Posterior vena cava (tissue), 2 donors: ENCODE measurements around the gene ARHGAP44. TPM values are rescaled to one million over a fixed set of nuclear protein-coding genes. Genes with fewer than 3 reads are reported as not detected.
"Not testable (repeated sequence)": the region's sequence is repeated elsewhere in the genome, so short reads cannot be mapped to it uniquely, and the experiment has no call there.

Experiments used
- DNase-seq: peaks from one replicate; pipeline ENCODE4 v3.0.0-alpha.2; 2020; ENCODE audit warnings: low spot score
- intact Hi-C, 2 donors: fragments of 100-400 bp; cut with DNase I; formaldehyde crosslinking; loops; one replicate each; pipeline versions ENCODE4 v1.14.1 to v1.14.2; 2022 to 2023
- total RNA-seq, 2 donors: library from RNA; stranded (reverse); fragmentation: NEBNext Ultra II Directional; extraction: Animal tissue kit (Norgen Biotek cat#: 25700); gene quantifications; one replicate each; pipeline ENCODE4 v1.2.1, GENCODE V29; 2021
- donor health status: DM: yes; HTN: yes; CAD: no.
- donor health status: DM: yes; HTN: yes; CAD: no.

The ARHGAP44 gene
- total RNA-seq, 2 donors from 2014 or later = 4.2 to 6.0 TPM

- no peak for DNase-seq
- intact Hi-C loops = no loop called here
Observed at GRCh38 chr17:12877953-12878669, 88.8 kb downstream of the ARHGAP44 start.

- intact Hi-C loops, DNase-seq: not testable (repeated sequence)
Observed at GRCh38 chr17:12879096-12879495, 89.8 kb downstream of the ARHGAP44 start.

- no peak for DNase-seq
- intact Hi-C loops = no loop called here
Observed at GRCh38 chr17:12883472-12883871, 94.2 kb downstream of the ARHGAP44 start.

- intact Hi-C loops = no loop called here
- no peak for DNase-seq
Observed at GRCh38 chr17:12887088-12887487, 97.8 kb downstream of the ARHGAP44 start.

- no peak for DNase-seq
- intact Hi-C loops = no loop called here
Observed at GRCh38 chr17:12896180-12896785, 107.0 kb downstream of the ARHGAP44 start.

- no peak for DNase-seq
- intact Hi-C loops = no loop called here
Observed at GRCh38 chr17:12898110-12898509, 108.8 kb downstream of the ARHGAP44 start.

GRCh38 chr17:12899604-12900003, 110.3 kb downstream of the ARHGAP44 start:
- intact Hi-C loops = no loop called here
- no peak for DNase-seq

GRCh38 chr17:12900474-12900873, 111.2 kb downstream of the ARHGAP44 start:
- intact Hi-C loops = no loop called here
- no peak for DNase-seq

- intact Hi-C loops = no loop called here
Observed at GRCh38 chr17:12902046-12902445, 112.7 kb downstream of the ARHGAP44 start.

GRCh38 chr17:12907477-12907876, 118.2 kb downstream of the ARHGAP44 start:
- no peak for DNase-seq
- intact Hi-C loops = no loop called here

More at GRCh38 chr17:12902046-12902445, 112.7 kb downstream of the ARHGAP44 start:
- no peak for DNase-seq

GRCh38 chr17:12909046-12909445, 119.7 kb downstream of the ARHGAP44 start:
- intact Hi-C loops = no loop called here
- DNase-seq = no peak

- intact Hi-C loops = no loop called here
- DNase-seq = no peak
Observed at GRCh38 chr17:12909511-12909910, 120.2 kb downstream of the ARHGAP44 start.

GRCh38 chr17:12911239-12911638, 121.9 kb downstream of the ARHGAP44 start:
- intact Hi-C loops = no loop called here
- no peak for DNase-seq

- intact Hi-C loops = no loop called here
- DNase-seq = no peak
Observed at GRCh38 chr17:12917399-12917798, 128.1 kb downstream of the ARHGAP44 start.

GRCh38 chr17:12918142-12918541, 128.8 kb downstream of the ARHGAP44 start:
- DNase-seq = no peak
- intact Hi-C loops = no loop called here

- DNase-seq = no peak
- intact Hi-C loops = no loop called here
Observed at GRCh38 chr17:12922120-12922519, 132.8 kb downstream of the ARHGAP44 start.

GRCh38 chr17:12924614-12925013, 135.3 kb downstream of the ARHGAP44 start:
- intact Hi-C loops = no loop called here
- no peak for DNase-seq

- DNase-seq = no peak
Observed at GRCh38 chr17:12927001-12927400, 137.7 kb downstream of the ARHGAP44 start.

GRCh38 chr17:12927541-12928425, 138.5 kb downstream of the ARHGAP44 start:
- intact Hi-C loops = no loop called here
- DNase-seq = no peak

More at GRCh38 chr17:12927001-12927400, 137.7 kb downstream of the ARHGAP44 start:
- intact Hi-C loops = no loop called here

- no peak for DNase-seq
- intact Hi-C loops = no loop called here
Observed at GRCh38 chr17:12928736-12929135, 139.4 kb downstream of the ARHGAP44 start.
